ENCODE data around the gene HSPA12B.

DNA sequence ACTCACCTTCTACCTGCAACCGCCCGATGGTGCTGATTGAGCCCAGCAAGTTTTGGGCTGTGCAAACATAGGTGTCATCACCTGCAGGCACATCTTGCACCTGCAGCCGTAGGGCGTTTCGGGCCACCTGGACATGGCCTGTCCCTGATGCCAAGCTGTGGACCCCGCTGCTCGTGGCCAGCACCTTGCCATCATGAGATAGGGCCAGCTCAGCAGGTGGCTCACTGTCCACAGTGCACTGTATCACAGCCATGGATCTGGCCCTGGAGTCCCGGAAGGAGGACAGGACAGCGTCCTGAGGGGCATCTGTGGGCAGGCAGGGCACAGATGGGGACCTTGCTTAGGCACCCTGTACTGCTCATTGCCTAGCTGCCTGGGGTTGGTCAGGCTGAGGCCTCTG, 40.6 kb upstream of the HSPA12B start:
- TF ChIP-seq CTCF (IDR thresholded peaks at IDR 0.05) (no peak), POLR2A (IDR thresholded peaks at IDR 0.05) (no peak)

All from vagina (tissue), 2 donors.